ENCODE measurements around the gene PTPRJ. TPM values are rescaled to one million over a fixed set of nuclear protein-coding genes. Genes with fewer than 3 reads are reported as not detected.

Gene PTPRJ
- total and polyA plus RNA-seq, 2 of the 13 experiments (the other 11 are each of a cell fraction or from before 2014, with no cell fraction given), result 1.0 to 1.2 TPM

DNA sequence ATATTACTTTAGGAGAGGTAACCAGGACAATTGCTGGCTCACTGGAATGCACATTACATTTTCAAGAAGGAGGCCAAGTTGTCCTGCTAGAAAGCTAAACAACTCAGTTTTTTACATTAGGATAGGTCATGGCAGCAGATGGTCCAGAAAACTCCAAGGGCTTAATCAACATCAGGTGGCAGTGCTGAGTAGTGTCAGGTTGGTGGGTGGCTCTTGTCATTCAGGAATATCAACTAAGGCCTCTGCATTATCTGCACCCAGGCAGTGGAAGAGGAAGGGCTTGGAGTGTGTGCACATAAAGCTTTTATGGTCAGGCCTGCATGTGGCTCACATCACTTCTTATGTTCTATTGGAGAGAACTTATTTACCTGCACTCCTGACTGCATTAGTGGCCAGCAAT lies 204.1 kb downstream of the PTPRJ start:
- Histone ChIP-seq H3K9me3 (ENCODE audit: low read length) (no peaks in the 10 kb centered on the region), H3K9ac (ENCODE audit: insufficient read depth, low read depth, low read length) (no peak overlapping the region), H3K79me2 (ENCODE audit: insufficient read depth, low read length) (no peaks in the 10 kb centered on the region), H2AFZ (ENCODE audit: low read length) (no peak overlapping the region), H3K4me1 (ENCODE audit: insufficient read depth, low read length) (no peaks in the 10 kb centered on the region), H3K4me2 (ENCODE audit: low read depth, low read length) (no peak overlapping the region), H4K20me1 (ENCODE audit: insufficient read depth, low read length) (no peaks in the 10 kb centered on the region), H3K36me3 (replicated peaks in 1 of 2; ENCODE audit: control insufficient read depth in 1 of 2, insufficient read depth in 2 of 2, low read length in 2 of 2) (no peaks in the 10 kb centered on the region), H3K27me3 (ENCODE audit: control insufficient read depth in 1 of 2, insufficient read depth in 2 of 2, low read length in 2 of 2) (no peaks in the 10 kb centered on the region), H3K27ac (ENCODE audit: extremely low read length, insufficient read depth, low read length) (no peak overlapping the region), H3K4me3 (replicated peaks in 1 of 3; ENCODE audit: insufficient read depth in 1 of 3, low read depth in 2 of 3, low read length in 3 of 3) (no peak overlapping the region)
- in situ Hi-C loops (cut with HindIII; ENCODE audit: extremely low pct_ligation_motif_present, low pct_unique_long_range_greater_than_20kb) (no loop called here), intact Hi-C loops (cut with micrococcal nuclease; ENCODE audit: unreplicated experiment) (no loop called here)
- POLR2A ChIA-PET, result no interaction called here
- no peak for DNase-seq (ENCODE audit: low spot score)
- no peak for FAIRE-seq
- ATAC-seq, result no peak
- CTCF ChIA-PET (ENCODE audit: low intra/inter-chr PET ratio, low total read pairs), result no interaction called here
- TF ChIP-seq, protein P1, sequence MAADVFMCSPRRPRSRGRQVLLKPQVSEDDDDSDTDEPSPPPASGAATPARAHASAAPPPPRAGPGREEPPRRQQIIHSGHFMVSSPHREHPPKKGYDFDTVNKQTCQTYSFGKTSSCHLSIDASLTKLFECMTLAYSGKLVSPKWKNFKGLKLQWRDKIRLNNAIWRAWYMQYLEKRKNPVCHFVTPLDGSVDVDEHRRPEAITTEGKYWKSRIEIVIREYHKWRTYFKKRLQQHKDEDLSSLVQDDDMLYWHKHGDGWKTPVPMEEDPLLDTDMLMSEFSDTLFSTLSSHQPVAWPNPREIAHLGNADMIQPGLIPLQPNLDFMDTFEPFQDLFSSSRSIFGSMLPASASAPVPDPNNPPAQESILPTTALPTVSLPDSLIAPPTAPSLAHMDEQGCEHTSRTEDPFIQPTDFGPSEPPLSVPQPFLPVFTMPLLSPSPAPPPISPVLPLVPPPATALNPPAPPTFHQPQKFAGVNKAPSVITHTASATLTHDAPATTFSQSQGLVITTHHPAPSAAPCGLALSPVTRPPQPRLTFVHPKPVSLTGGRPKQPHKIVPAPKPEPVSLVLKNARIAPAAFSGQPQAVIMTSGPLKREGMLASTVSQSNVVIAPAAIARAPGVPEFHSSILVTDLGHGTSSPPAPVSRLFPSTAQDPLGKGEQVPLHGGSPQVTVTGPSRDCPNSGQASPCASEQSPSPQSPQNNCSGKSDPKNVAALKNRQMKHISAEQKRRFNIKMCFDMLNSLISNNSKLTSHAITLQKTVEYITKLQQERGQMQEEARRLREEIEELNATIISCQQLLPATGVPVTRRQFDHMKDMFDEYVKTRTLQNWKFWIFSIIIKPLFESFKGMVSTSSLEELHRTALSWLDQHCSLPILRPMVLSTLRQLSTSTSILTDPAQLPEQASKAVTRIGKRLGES (CRISPR knock-in tag; IDR thresholded peaks at IDR 0.05; ENCODE audit: borderline replicate concordance), result no peak
- TF ChIP-seq, protein P2, sequence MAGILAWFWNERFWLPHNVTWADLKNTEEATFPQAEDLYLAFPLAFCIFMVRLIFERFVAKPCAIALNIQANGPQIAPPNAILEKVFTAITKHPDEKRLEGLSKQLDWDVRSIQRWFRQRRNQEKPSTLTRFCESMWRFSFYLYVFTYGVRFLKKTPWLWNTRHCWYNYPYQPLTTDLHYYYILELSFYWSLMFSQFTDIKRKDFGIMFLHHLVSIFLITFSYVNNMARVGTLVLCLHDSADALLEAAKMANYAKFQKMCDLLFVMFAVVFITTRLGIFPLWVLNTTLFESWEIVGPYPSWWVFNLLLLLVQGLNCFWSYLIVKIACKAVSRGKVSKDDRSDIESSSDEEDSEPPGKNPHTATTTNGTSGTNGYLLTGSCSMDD (CRISPR knock-in tag; IDR thresholded peaks at IDR 0.05), result no peak
- TF ChIP-seq ZEB1 (IDR thresholded peaks at IDR 0.05; ENCODE audit: insufficient replicate concordance, low read depth), result no peak
- no peak for TF ChIP-seq ZBTB21 (CRISPR knock-in tag; IDR thresholded peaks at IDR 0.05)
- no peak for TF ChIP-seq ZNF367 (CRISPR knock-in tag; IDR thresholded peaks at IDR 0.05; ENCODE audit: borderline replicate concordance)
- TF ChIP-seq CCAR2 (optimal IDR thresholded peaks at IDR 0.05; ENCODE audit: low read depth, low read length), result no peak
- TF ChIP-seq ZNF441 (CRISPR knock-in tag; IDR thresholded peaks at IDR 0.05; ENCODE audit: borderline replicate concordance), result no peak
- no peak for TF ChIP-seq ZNF12 (CRISPR knock-in tag; IDR thresholded peaks at IDR 0.05)
- no peak for TF ChIP-seq YY1 (IDR thresholded peaks at IDR 0.05; ENCODE audit: insufficient read depth, insufficient replicate concordance, low read depth, low read length)
- no peak for TF ChIP-seq NFYB (CRISPR knock-in tag; IDR thresholded peaks at IDR 0.05)
- TF ChIP-seq, protein P3, sequence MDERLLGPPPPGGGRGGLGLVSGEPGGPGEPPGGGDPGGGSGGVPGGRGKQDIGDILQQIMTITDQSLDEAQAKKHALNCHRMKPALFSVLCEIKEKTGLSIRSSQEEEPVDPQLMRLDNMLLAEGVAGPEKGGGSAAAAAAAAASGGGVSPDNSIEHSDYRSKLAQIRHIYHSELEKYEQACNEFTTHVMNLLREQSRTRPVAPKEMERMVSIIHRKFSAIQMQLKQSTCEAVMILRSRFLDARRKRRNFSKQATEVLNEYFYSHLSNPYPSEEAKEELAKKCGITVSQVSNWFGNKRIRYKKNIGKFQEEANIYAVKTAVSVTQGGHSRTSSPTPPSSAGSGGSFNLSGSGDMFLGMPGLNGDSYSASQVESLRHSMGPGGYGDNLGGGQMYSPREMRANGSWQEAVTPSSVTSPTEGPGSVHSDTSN (CRISPR knock-in tag; IDR thresholded peaks at IDR 0.05), result no peak
- TF ChIP-seq KLF6 (CRISPR knock-in tag; IDR thresholded peaks at IDR 0.05), result no peak
- TF ChIP-seq, protein P4, sequence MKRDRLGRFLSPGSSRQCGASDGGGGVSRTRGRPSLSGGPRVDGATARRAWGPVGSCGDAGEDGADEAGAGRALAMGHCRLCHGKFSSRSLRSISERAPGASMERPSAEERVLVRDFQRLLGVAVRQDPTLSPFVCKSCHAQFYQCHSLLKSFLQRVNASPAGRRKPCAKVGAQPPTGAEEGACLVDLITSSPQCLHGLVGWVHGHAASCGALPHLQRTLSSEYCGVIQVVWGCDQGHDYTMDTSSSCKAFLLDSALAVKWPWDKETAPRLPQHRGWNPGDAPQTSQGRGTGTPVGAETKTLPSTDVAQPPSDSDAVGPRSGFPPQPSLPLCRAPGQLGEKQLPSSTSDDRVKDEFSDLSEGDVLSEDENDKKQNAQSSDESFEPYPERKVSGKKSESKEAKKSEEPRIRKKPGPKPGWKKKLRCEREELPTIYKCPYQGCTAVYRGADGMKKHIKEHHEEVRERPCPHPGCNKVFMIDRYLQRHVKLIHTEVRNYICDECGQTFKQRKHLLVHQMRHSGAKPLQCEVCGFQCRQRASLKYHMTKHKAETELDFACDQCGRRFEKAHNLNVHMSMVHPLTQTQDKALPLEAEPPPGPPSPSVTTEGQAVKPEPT (CRISPR knock-in tag; IDR thresholded peaks at IDR 0.05; ENCODE audit: low read depth), result no peak
- no peak for TF ChIP-seq JUNB (CRISPR knock-in tag; IDR thresholded peaks at IDR 0.05; ENCODE audit: borderline replicate concordance)
- no peak for TF ChIP-seq MIER2 (CRISPR knock-in tag; IDR thresholded peaks at IDR 0.05)
- BruUV-seq (replicated peaks), result no TSS peak
